Panc1 (cell line): Measurements from ENCODE around the gene SLC38A4. TPM values are rescaled to one million over a fixed set of nuclear protein-coding genes. Genes with fewer than 3 reads are reported as not detected.

Source experiments
- ATAC-seq: fragments of 200-7000 bp; cut with Tn5 transposase; 2 replicates; pipeline ENCODE4 v1.9.1; 2020; ENCODE audit warnings: mild to moderate bottlenecking, moderate library complexity
- BruUV-seq: library from RNA; stranded (reverse); fragments of 400-500 nt; replicated peaks from 2 replicates; lab custom pipeline; 2021; lab: Mats Ljungman, UMichigan
- CTCF ChIA-PET: fragments of 300-600 bp; sonication (Branson Sonifier 250); formaldehyde crosslinking; loops from one replicate; lab custom pipeline; 2022; ENCODE audit warnings: antibody characterized with exemption; lab: Charles Lee
- POLR2A ChIA-PET: fragments of 300-600 bp; sonication (Branson Sonifier 250); formaldehyde crosslinking; loops from one replicate; lab custom pipeline; 2022; ENCODE audit warnings: antibody characterized with exemption; lab: Charles Lee
- DNase-seq: peaks from one replicate; pipeline ENCODE4 v3.0.0-alpha.2; 2010; ENCODE audit warnings: low read depth, low spot score
- H3K27ac ChIP-seq: 2 replicates; pipeline ENCODE4 v1.5.1; 2011; ENCODE audit warnings: mild to moderate bottlenecking, low read length, inconsistent platforms
- H3K27me3 ChIP-seq: fragments of 200-500 bp; sonication (Bioruptor generic); 2 replicates; pipeline ENCODE4 v1.6.0; 2014; ENCODE audit warnings: low read length, inconsistent platforms; ENCODE audit not compliant: control insufficient read depth, insufficient read depth
- H3K36me3 ChIP-seq: fragments of 200-500 bp; sonication (Bioruptor generic); 2 replicates; pipeline ENCODE4 v1.5.1; 2014; ENCODE audit warnings: inconsistent platforms, mild to moderate bottlenecking, low read length, moderate library complexity; ENCODE audit not compliant: control insufficient read depth, insufficient read depth
- H3K4me1 ChIP-seq: 2 replicates; pipeline ENCODE4 v1.5.1; 2011; ENCODE audit warnings: inconsistent platforms, mild to moderate bottlenecking, low read length, moderate library complexity; ENCODE audit not compliant: control insufficient read depth, insufficient read depth
- H3K4me3 ChIP-seq, 2 experiments: 2 replicates each; pipeline ENCODE4 v1.5.1; 2011 to 2012; ENCODE audit warnings: low read depth in 2 of 2, low read length in 2 of 2, mild to moderate bottlenecking in 2 of 2, inconsistent platforms in 1 of 2, moderate library complexity in 1 of 2
- H3K9me3 ChIP-seq: fragments of 200-500 bp; sonication (Bioruptor generic); 2 replicates; pipeline ENCODE4 v1.5.1; 2014; ENCODE audit warnings: low read depth, mild to moderate bottlenecking, inconsistent platforms, low read length, moderate library complexity; ENCODE audit not compliant: control insufficient read depth, insufficient read depth
- POLR2AphosphoS5 ChIP-seq: IDR thresholded peaks from 2 replicates; pipeline ENCODE4 v1.6.1; 2012; ENCODE audit warnings: mild to moderate bottlenecking, low read depth, low read length, moderate library complexity
- SIN3A ChIP-seq: IDR thresholded peaks from 2 replicates; pipeline ENCODE4 v1.6.1; 2012; ENCODE audit warnings: low read depth, mild to moderate bottlenecking, low read length, moderate library complexity, borderline replicate concordance; ENCODE audit not compliant: insufficient read depth
- TCF7L2 ChIP-seq: IDR thresholded peaks from 2 replicates; pipeline ENCODE4 v1.6.1; 2011; ENCODE audit warnings: mild to moderate bottlenecking, low read depth, low read length, inconsistent platforms
- in situ Hi-C: cut with HindIII; loops from 2 replicates; pipeline ENCODE4 v1.10.0; 2016; ENCODE audit warnings: low sequenced_read_pairs, low pct_unique_long_range_greater_than_20kb
- intact Hi-C: fragments of 100-400 bp; cut with micrococcal nuclease; formaldehyde crosslinking; loops from one replicate; pipeline ENCODE4 v1.10.0; 2022; ENCODE audit not compliant: unreplicated experiment
- total RNA-seq: library from RNA; stranded (reverse); gene quantifications from one replicate; pipeline ENCODE4 v1.2.1, GENCODE V29; 2021; ENCODE audit not compliant: unreplicated experiment
- TF ChIP-seq, protein P1 (sequence below): fragments of 450-650 bp; IDR thresholded peaks from 2 replicates; pipeline ENCODE4 v1.5.1; 2017; ENCODE audit warnings: mild to moderate bottlenecking
- TF ChIP-seq, protein P2 (sequence below), 2 experiments: IDR thresholded peaks; 2 replicates each; pipeline ENCODE4 v1.6.1; 2011 to 2012; ENCODE audit warnings: low read depth in 2 of 2, control low read depth in 1 of 2, low read length in 1 of 2, mild to moderate bottlenecking in 1 of 2, moderate library complexity in 1 of 2; ENCODE audit not compliant: insufficient read depth in 1 of 2

SLC38A4 gene
- total RNA-seq, 1 experiment from 2014 or later: 2.5 TPM

DNA sequence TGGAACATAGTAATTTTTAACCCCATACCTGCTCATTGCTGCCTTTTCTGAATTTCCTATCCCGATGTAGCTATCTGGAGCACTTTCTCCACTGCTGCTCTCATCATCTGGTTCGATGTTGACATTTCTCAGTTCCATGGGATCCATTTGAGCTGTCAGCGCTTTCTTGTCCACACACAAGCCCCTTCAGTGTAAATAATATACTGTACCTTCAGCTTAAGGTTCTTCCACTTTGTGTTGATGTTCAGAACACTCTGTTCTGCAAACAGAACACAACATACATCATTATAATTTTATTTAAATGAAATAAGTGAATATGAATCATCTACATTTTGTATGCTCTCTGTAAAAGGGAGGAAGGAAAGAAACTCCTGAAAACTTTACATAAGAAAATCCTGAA, 32.9 kb downstream of the SLC38A4 start:
- BruUV-seq: no TSS peak
- Histone ChIP-seq H3K27ac (no peak overlapping the region), H3K9me3 (peaks cover 9% of the 10 kb centered on the region; the same call in 1 of the 2 replicates), H3K4me3 (no peak overlapping the region), H3K27me3 (no peaks in the 10 kb centered on the region), H3K4me1 (no peaks in the 10 kb centered on the region), H3K36me3 (no peaks in the 10 kb centered on the region; the same call in 1 of the 2 replicates)
- TF ChIP-seq, protein P1, sequence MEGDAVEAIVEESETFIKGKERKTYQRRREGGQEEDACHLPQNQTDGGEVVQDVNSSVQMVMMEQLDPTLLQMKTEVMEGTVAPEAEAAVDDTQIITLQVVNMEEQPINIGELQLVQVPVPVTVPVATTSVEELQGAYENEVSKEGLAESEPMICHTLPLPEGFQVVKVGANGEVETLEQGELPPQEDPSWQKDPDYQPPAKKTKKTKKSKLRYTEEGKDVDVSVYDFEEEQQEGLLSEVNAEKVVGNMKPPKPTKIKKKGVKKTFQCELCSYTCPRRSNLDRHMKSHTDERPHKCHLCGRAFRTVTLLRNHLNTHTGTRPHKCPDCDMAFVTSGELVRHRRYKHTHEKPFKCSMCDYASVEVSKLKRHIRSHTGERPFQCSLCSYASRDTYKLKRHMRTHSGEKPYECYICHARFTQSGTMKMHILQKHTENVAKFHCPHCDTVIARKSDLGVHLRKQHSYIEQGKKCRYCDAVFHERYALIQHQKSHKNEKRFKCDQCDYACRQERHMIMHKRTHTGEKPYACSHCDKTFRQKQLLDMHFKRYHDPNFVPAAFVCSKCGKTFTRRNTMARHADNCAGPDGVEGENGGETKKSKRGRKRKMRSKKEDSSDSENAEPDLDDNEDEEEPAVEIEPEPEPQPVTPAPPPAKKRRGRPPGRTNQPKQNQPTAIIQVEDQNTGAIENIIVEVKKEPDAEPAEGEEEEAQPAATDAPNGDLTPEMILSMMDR: no peak
- TF ChIP-seq TCF7L2 (no peak), POLR2AphosphoS5 (no peak), SIN3A (no peak)
- TF ChIP-seq, protein P2, sequence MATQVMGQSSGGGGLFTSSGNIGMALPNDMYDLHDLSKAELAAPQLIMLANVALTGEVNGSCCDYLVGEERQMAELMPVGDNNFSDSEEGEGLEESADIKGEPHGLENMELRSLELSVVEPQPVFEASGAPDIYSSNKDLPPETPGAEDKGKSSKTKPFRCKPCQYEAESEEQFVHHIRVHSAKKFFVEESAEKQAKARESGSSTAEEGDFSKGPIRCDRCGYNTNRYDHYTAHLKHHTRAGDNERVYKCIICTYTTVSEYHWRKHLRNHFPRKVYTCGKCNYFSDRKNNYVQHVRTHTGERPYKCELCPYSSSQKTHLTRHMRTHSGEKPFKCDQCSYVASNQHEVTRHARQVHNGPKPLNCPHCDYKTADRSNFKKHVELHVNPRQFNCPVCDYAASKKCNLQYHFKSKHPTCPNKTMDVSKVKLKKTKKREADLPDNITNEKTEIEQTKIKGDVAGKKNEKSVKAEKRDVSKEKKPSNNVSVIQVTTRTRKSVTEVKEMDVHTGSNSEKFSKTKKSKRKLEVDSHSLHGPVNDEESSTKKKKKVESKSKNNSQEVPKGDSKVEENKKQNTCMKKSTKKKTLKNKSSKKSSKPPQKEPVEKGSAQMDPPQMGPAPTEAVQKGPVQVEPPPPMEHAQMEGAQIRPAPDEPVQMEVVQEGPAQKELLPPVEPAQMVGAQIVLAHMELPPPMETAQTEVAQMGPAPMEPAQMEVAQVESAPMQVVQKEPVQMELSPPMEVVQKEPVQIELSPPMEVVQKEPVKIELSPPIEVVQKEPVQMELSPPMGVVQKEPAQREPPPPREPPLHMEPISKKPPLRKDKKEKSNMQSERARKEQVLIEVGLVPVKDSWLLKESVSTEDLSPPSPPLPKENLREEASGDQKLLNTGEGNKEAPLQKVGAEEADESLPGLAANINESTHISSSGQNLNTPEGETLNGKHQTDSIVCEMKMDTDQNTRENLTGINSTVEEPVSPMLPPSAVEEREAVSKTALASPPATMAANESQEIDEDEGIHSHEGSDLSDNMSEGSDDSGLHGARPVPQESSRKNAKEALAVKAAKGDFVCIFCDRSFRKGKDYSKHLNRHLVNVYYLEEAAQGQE (IDR thresholded peaks at IDR 0.05; ENCODE audit: insufficient read depth in 1 of 2, low read depth in 2 of 2, low read length in 1 of 2): no peak
- intact Hi-C loops: no loop called here
- in situ Hi-C loops: no loop called here
- DNase-seq (no peak), ATAC-seq (no peak)
- ChIA-PET CTCF (no interaction called here), POLR2A (no interaction called here)

DNA sequence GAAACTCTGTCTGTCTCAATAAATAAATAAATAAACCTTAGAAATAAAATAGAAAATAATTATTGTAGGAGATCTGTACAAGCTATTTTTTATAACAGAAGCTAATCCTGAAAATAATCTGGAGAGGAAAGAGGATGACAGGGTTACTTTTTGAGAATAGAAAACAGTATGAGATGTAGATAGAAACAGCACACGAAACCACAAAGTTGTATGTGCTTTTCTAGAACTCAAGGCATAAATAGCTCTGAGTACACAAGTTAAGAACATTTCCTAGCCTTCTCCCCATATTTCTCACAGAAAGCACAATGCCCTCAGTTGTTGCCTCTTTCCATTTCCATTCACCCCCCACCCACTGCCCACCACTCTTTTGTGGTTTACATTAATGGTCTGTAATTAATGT, 35.7 kb downstream of the SLC38A4 start:
- Histone ChIP-seq H3K27me3 (no peaks in the 10 kb centered on the region), H3K4me1 (no peaks in the 10 kb centered on the region), H3K4me3 (no peak overlapping the region), H3K9me3 (peaks cover 9% of the 10 kb centered on the region; the same call in 1 of the 2 replicates), H3K36me3 (no peaks in the 10 kb centered on the region; the same call in 1 of the 2 replicates), H3K27ac (no peak overlapping the region)
- intact Hi-C loops: no loop called here
- ChIA-PET POLR2A (no interaction called here), CTCF (no interaction called here)
- ATAC-seq (no peak), DNase-seq (no peak)
- BruUV-seq: no TSS peak
- in situ Hi-C loops: no loop called here
- no peak for TF ChIP-seq SIN3A
- TF ChIP-seq POLR2AphosphoS5: no peak

DNA sequence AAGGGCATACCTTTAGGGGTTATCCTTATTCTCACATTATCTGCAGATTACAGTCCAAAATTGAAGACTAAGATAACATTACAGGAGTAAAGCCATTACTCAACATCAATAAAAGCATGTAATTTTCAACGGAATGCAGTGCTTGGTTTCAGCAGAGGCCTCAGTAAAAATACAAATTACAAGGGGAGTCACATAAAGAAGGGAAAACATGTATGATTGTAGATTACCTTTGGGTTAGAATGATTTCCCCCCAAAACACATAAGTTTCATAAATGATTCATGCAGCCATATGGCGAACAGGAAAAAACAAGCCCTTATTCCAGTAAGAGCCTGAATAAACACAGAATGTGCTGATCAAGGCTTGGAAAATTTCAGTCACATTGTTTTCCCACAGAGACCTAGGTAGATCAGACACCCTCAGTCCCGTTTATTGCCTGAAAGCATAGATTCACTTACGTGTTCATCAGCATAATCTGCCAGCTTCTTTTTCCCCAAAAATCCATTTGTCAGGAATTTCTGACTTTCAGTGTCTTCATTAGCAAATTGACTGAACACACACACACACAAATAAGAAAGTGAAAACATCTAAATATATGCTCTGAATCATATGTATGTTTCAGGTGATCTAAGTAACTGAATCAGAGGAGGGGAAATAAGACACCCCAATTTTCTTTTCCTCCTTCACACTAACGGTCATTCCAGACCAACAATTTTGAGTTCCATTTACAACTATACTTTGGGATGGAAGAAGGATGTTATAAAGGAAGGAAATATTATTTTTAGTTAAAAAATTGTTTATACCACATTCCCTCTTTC, 37.5 kb downstream of the SLC38A4 start:
- in situ Hi-C loops: no loop called here
- Histone ChIP-seq H3K27me3 (no peaks in the 10 kb centered on the region), H3K4me1 (no peaks in the 10 kb centered on the region), H3K36me3 (no peaks in the 10 kb centered on the region), H3K27ac (no peak overlapping the region), H3K4me3 (no peak overlapping the region), H3K9me3 (no peaks in the 10 kb centered on the region)
- DNase-seq (no peak), ATAC-seq (no peak)
- no TSS peak for BruUV-seq
- CTCF ChIA-PET: no interaction called here
- TF ChIP-seq POLR2AphosphoS5 (no peak), TCF7L2 (no peak), SIN3A (no peak)
- TF ChIP-seq, protein P2 (IDR thresholded peaks at IDR 0.05; ENCODE audit: insufficient read depth in 1 of 2, low read depth in 2 of 2, low read length in 1 of 2): no peak
- TF ChIP-seq, protein P1: no peak
- POLR2A ChIA-PET: no interaction called here
- intact Hi-C loops: no loop called here
